ENCODE results near the gene MCOLN2.
"Not testable (repeated sequence)": the region's sequence is repeated elsewhere in the genome, so short reads cannot be mapped to it uniquely, and the experiment has no call there.

The MCOLN2 gene

DNA sequence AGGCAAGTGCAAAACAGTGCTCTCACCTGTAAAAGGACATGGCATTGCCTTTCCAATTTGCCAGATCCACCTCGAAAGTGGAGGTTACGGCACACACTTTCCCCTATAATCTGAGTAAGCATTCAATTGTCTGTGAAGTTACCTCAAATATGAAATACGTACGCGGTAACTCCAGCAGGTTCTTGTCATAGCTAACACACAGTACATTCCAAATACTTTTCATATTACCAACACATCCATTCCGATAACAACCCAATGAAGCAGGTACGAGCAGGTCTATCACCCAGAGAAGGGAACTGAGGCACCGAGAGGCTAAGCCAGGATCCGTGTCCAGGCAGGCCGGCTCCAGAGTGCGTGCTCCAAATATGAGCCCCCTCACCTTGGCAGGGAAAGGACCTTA is 57.2 kb downstream of the MCOLN2 start:
- no peak for DNase-seq

DNA sequence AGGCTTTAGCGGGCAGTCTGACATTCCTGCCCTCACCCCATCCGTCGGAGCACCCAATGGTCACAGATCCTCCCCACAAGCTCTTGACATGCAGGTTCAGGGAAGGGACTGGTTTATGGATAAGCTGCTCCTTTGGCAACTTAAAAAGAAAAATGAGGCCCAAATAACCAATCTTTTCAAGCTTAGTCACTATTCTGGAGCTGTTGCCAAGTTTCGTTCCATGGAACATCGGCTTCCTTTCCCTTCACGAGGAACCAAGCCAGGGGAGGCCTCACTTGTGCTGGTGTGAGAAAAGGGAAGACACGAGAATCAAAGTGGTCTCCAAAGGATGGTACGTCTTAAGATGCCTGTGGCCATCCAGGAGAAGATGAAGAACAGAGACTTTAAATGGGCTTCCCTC is 57.8 kb downstream of the MCOLN2 start:
- no peak for DNase-seq

DNA sequence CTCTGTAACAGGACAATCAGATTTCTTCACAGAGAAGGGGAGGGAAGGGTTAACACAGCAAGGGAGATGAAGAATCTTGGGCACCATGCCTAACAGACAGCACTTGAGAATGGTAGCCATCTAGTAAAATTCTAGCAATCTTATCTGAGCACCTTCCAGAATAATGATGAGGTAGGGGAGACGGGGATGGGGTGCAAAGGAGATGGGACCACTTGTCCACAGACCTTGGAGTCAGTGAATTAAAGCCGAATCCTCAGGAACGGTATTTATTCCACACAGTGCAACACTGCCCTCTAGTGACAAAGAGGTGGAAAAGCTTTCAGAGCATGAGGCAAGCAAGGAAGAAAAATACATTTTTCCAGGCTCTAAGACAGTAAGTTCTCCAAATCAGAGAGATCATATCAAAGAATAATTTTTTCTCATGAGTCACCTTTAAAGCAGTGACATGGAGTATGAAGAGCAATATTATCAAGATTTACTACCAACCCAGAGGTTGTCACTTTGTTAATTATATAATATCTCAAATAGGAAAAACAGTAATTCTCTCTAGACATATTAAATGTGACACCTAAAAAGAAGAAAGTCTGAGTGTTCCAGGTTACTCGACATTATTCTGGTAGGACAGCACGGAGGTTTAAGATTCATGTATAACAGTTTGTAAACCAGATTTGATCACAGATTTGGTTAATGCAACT is 60.6 kb downstream of the MCOLN2 start:
- DNase-seq: peak; percentile 65

DNA sequence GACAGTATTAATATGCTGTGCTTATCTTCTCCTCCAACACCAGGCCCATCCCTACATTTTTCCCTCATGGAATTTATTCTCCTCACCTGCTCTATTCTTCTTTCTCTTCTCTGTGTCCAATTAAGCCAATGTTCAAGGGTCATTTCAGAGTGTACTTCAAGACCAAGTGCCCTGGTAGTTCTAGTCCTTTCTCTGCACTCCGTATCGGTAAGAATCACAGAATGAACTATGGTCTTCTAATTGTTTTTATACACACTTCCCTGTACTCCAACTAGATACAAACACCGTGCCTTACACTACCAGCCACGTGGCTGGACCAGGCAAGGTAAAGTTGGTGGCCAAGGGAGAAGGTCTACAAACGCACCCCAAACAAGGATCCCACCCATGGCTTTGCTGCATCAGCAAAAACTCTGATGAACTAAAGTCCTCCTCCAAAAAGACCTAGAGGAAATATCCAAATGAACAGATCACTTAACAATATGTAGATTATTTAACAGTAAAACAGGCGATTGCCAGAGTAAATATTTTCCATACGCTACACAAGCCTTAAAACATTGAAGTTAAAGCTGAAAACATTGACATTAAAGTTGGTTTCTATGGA is 63.8 kb downstream of the MCOLN2 start:
- no peak for DNase-seq

DNA sequence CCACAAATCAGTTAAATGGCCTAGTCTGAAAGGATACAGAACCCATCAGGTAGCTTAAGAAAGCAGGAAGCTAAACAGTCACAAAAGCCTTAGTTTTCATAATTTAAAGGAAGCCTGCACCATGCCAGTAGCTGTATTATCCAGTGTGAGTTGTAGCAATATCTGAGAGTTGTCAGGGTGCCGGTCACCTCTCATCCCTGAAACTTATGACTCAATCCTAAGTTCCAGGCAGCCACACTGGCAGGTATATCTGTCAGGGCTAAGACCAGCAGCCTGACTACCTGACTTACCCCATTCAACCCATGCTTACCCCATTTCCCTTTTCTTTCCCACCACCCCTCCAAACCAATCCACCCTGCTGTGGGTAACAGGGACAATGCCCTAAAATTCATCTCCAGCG is 66.1 kb downstream of the MCOLN2 start:
- DNase-seq: no peak

DNA sequence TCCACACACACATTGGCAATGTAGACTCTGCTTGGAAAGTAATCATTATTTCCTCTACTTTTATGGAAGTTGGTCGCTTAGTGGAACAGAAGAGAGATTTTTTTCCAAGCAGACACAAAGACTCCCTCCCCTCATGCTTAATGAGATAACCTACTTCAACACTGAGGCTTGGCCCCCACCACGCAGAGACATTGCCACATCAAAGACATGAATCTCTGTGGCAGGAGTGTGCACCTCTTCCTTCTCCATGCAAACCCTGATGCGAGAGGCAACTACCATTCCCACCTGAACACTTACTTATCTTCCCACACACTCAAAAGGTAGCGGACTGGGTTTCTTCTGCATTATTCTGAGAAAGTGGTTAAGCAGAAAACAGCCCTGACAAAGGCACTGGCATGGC is 66.6 kb downstream of the MCOLN2 start:
- DNase-seq: no peak

DNA sequence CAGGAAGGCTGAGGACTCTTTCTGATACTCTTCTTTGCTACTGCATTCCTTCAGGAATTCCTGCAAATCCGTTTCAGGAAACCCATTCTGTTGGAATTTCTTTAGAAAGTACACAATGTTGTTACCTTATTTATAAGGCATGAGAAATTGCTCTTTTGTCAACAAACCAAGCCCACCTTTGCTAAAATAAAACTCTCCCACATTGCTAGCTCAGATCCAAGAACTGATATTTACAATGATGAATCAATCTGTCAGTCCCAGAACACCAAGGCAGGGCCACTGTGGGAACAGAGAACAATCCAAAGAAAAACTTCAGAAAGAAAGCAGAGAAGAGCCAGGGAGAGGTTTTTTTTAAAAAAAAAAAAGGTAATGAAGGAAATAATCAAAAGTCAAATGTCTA is 67.3 kb downstream of the MCOLN2 start:
- no peak for DNase-seq

DNA sequence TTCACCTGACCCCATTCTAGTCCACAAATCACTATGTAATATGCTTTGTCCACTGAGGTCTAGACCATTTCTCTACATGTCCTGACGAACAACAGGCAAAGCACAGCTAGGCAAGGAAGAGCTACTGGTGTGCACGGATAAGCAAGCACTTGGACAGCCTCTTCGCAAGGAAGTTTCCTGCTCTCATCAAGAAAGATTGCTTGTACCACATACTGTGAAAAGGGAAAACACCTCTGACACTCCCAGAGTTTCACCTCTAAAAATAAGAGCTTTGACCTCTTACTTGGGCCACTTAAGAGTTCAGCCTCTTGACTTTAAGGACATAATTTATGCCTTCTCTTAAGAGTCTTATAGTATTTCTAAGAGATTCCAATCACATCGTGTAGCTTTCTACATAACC is 67.9 kb downstream of the MCOLN2 start:
- no peak for DNase-seq

DNA sequence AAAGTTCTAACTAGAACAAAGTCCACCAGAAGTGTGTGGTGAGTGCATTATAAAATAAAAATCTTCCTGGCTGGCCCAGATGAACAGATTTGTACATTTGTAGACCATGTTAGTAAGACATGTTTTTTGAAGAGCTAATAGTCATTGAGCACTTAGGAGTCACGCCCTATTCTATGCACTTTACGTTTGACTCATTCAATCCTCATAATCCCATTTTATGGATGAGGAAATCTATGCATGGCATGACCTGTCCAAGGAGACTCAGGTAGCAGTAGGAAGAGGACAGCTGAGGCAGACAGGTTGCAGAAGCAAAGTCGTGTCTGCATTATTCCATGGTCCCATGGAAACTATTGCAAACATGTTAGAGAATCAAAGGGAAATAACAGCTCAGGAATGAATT is 73.6 kb downstream of the MCOLN2 start:
- DNase-seq: no peak

DNA sequence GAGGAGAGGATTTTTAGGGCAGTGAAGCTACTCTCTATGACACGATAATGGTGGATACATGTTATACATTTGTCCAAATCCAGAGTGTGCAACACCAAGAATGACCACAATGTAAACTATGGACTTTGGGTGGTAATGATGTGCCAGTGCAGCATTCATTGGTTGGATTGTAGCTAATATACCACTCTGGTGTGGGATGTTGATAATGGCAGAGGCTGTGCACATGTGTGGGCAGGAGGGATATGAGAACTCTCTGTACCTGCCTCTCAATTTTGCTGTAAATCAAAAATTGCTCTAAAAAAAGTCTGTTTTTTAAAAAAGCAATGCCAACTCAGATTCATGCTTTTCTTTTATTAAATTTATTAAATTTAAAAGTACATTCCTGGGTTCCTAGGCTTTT is 76.8 kb downstream of the MCOLN2 start:
- no peak for DNase-seq

DNA sequence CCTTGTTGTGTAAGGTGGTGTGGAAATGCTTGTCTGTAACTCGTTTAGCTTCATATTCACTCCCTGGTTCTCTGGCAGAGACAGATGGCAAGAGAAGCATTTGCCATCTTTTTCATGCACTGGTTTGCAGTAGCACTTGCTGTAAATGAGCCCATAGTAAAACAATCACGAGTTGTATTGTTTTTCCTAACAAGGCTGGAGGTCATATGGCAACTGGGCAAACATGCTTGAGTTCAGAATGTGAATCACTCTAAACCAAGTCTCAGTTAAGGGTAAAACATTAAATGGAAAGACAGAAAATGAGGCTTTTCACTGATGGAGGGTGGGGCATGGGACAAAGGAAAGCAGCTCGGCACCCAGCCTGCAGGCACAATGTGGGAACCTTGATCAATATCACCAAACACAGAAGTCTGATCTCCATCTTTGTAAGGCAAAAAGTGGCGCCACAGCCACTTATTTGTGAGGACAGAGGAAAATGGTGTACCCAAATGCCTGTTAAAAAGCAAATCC is 77.4 kb downstream of the MCOLN2 start:
- no peak for DNase-seq

DNA sequence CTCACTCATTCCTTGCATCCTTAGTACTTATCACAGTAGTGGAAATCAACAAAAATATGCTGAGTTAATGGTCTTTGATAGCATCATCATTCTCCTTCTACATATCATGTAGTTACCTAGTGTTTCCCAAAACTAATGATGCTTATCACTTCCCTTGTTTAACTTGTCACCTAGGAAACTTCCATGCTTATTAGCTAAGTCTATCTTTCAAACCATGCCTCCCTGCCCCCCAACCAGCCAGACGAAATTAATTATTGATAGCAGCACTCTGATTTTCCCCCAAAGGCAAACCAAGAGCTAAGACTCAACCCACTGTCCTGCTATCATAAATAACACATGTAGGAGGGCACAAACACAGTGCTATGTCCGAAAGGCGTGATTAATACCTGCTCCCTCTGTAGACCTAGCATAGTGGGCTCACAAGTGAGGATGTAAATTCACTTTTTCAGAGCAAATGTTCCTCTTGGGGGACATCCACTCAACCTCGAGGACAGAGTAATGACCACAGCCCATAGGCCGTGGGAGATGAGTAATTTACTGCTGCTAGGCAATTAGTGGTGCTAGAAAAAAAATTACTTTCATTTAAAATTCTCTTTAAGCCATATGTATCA is 78.1 kb downstream of the MCOLN2 start:
- no peak for DNase-seq

DNA sequence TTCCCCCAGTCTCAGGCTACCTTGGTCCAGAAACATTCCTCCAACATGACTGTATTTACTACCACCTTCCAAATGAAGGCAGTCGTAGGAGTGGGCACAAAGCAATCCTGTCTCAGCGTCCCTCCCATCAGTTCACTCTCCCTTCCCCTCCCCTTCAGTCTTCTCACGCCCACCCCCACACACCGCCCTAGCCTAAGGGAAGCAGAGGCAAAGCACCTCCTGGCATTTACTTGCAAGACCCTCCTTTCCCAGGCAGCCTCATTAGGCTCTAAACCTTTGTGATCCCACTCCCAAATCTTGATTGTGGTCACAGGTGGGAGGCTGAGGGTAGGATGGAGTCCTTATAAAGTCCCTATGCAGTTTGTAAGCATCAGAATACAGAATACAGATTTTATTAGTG is 80.0 kb downstream of the MCOLN2 start:
- DNase-seq: no peak

DNA sequence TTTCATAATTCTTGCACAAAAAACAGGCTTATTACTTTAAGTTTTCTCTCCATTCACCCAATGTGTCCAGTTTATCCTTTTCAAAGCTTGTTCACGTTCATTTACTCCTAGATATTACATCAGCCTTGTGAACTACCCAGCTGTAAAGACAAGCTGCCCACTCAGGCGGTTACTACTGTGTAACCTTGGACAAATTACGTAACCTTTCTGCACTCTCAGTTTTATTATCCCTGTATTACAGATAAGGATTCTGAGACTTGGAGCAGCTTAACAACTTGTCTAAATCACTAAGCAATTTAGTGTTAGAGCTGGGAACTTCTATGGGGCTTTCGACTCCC is 83.4 kb downstream of the MCOLN2 start:
- DNase-seq: no peak

DNA sequence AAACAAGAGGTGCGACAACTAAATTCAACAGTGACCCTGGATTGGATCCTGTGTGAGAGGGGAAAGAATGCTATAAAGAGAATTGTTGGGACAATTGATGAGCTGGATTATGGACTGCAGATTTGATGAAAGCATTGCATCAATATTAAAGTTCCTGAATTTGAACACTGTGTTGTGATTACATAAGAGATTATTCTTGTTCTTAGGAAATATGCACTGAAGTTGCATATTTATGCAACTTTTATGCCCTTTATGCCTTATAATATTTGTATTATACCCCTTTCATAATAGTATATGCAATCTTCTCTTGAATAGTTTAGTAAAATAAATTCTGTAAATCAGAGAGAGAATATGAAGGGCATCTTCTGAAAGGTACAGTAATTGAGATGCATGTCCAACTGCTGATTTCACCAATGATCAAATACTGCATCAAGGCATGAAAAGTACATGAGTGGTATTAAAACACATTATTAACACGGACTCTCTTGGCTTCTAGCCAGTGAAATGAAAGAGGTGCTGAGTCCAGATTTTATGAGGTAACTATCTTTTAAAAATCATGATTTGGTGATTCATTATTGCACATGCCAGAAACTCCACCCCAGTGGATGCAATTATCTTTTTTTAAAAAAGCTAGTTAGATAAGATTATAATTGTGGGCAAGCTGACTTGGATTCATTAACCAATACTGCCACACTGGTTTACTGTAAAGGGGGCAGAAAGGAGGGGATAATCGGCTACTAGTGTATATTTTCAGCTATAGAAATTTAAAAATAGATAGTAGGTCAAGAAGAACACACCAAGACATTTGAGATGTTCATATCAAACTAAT is 84.0 kb downstream of the MCOLN2 start:
- DNase-seq: no peak

DNA sequence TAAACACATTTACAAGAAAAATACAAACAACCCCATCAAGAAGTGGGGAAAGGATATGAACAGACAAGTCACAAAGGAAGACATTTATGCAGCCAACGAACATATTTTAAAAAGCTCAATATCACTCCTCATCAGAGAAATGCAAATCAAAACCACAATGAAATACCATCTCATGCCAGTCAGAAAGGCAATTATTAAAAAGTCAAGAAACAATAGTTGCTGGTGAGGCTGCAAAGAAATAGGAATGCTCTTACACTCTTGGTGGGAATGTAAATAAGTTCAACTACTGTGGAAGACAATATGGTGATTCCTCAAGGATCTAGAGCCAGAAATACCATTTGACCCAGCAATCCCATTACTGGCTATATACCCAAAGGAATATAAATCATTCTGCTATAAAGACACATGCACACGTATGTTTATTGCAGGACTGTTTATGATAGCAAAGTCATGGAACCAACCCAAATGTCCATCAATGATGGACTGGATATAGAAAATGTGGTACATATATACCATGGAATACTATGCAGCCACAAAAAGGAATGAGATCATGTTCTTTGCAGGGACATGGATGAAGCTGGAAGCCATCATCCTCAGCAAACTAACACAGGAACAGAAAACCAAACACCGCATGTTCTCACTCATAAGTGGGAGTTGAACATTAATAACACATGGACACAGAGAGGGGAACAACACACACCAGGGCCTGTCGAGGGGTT is 88.0 kb downstream of the MCOLN2 start:
- DNase-seq: not testable (repeated sequence)

DNA sequence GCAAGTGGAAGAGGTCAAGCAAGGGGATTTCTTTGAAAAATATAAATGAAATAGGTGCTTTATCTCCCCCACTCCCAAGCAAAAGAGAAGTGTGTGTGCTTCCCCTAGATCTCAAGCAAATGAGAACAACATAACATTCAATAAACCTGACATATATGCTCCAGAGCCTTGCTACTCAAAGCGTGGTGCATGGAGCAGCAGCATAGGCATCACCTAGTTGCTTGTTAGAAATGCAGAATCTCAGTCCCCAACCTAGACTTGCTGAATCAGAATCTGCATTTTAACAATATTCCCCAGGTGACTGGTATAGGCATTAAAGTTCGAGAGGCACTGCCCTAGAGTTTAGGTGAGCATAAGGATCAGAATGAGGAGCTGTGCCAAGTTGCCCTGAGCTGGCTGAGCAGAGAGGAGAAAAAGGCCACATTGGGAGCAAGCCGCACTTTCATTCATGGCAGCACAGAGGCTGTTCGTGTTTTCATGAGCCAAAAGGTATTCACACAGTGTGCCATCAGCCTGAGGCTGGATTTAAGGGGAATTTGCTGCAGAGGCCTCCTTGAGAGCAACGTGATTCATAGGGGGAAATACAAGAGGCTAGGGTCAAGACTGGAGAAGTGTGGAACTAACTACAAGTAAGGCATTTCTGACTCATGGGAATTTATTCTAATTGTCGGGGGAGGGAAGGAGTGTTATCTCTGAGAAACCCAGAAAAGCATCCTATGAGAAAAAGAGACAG is 89.7 kb downstream of the MCOLN2 start:
- DNase-seq: no peak

DNA sequence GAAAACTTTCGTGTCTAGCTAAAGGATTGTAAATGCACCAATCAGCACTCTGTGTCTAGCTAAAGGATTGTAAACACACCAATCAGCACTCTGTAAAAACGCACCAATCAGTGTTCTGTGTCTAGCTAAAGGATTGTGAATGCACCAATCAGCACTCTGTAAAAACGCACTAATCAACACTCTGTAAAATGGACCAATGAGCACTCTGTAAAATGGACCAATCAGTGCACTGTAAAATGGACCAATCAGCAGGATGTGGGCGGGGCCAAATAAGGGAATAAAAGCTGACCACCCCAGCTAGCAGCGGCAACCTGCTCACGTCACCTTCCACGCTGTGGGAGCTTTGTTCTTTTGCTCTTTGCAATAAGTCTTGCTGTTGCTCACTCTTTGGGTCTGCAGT is 94.2 kb downstream of the MCOLN2 start:
- not testable (repeated sequence) for DNase-seq

DNA sequence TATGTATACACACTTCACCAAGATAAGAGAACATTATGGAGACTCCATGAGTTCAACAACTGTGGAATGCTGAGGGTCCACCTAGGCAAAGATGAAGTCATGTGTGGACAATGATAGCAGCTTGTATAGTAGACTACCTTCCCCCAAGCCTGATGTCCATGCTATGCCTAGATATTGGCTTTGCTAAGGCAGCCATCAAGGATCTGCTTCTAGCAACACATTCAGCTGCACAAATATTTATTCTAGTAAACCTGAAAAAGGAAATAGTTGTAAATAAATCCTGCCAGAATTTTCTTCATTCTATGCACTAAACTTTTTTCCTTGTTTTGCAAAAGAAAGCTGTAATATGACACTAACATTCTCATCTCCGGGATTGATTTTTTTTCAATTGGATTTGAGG is 96.9 kb downstream of the MCOLN2 start:
- no peak for DNase-seq

DNA sequence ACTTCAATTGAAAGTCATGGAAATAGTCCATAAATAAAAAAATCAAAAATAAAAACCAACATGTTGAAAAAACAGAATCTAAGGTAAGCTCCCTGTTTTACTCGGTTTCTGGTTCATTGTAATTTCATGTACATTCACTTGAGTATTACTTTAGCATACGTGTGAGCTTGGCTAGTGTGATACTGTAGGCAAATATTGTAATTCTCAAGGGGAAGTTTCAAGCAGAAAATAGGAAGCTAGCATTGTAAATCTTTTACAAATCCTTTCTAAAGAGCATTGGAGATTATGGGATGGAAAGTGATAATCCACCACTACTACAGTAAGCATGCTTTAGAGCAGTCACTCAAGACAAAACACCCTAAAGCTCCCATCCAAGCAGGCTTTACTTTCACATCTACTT is 100.6 kb downstream of the MCOLN2 start:
- no peak for DNase-seq

DNA sequence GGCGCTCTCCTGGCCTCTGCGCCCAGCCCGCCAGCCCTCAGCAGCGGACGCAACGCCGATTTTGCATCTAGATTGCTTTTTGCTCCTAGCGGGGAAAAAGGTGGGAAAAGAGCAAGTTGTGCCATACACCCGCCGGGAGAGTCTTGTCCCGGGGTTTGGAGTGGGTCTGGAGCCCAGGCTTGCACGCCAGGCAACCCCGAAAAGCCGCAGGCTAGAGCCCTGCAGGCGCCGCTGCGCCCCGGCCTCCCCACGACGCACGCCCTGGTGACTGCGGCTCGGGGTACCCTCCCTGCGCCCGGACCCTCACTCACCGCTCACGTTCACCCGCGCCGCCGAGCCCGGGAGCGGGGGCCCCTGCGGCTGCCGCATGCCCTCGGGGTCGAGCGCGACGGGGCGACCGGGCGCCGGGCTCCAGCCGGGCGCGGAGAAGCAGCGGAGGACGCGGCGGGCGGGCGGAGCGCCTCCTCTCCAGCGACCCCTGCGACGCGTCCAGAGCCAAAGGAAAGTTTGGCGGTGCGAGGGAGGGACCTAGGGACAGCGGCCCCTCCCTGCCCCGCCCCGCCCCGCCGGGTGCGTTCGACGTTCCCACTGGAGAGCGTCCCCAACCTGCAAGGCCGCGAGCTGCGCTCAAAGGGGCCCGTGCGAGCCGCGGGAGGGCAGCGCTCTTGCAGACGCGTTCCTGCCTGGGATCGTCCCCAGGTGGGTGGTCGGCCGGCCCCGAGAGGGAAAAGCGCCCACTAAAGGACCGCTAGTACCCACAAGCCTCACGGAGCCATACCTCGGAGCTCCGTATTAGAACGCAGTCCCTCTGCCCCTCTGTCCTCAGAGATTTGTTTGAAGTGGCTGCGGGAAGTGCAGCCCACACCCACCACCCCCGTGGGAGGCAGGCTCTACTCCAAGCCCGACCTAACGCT is 104.0 kb downstream of the MCOLN2 start, which contains the start of gene LPAR3:
Gene LPAR3 (minus strand): TSS at position 502 of the 914 bp plus-strand sequence. CDS start 27,086 bp downstream, outside the sequence.
- DNase-seq: no peak
